NCI-H2107 treated with DMSO at 0.1 percent for 48 hours (cell line): ENCODE results near the gene MFAP4.

Experiments used
- DNase-seq: peaks from one replicate; lab custom pipeline; 2025; ENCODE audit not compliant: unreplicated experiment; lab: John Stamatoyannopoulos, UW

Gene MFAP4

DNA sequence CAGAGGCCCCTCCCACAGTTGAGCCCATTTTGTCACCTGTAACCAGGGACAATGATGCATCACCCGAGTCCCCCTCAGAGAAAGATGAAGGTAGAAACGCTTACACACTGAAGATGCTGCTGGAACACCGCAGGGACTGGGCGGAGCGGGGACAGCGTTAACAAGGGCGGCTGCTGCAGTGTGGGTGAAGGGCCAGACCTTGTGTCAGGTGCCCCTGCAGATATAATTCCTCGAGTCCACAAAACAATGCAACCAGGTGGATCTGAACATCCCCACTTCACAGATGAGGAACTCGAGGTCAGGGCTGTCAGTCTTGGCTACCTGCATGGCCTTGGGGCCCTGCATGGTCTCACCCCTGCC, 15.0 kb downstream of the MFAP4 start:
- no peak for DNase-seq

DNA sequence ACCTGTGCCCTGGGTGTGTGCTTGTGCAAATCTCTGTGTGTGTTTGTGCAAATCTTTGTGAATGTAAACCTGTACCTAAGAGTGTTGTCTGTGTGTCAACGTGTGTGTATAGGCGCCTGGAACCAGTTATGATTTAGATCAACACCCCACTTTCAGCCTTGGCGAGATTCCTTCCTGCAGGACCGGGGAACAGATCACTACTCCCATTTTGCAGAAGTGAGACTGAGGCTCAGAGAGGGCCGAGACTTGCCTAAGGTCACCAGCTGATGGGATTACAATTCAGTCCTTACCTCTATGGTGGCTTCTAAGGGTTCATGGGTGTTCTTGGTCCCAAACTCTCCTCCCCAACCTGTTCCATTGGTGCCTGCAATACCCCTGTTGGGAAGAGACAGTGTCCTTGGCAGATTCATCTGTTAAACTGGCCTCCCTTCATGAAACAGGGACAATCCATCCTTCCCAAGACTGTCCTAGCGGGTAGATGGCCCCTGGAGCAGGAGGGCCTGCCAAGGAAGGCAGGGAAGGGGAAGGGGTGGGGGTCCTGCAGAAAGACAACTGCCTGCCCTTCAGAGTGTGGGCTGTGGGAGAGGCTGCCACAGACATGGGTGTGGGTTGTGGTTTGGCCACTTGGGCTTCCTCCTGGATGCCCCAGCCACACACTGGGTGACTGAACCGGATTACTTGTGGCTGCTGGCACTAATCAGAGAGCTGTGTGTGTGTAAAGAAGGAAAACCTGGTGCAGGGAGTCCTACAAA, 15.6 kb downstream of the MFAP4 start:
- DNase-seq, result no peak

DNA sequence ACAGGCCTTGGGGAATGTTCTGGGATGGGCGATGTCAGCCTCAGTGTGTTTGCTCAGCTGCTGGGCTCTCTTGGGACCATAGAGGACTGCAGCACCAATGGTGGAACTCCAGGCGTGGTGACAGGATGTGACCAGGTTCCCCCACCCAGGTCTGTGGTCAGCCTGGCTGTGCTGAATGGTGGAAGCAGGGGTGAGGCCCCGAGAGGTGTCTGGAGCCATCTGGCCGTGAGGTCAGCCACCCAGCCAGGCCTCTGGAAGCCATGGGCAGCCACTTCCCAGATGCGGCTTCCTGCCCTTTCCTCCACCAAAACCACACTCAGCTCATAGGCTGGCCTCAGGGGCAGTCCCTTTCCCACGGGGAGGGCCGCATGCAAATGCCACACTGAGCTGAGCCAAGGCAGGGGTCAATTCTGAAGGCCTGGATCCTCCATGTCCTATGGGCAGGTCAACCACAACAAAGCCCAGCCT, 16.5 kb downstream of the MFAP4 start:
- DNase-seq, result no peak

DNA sequence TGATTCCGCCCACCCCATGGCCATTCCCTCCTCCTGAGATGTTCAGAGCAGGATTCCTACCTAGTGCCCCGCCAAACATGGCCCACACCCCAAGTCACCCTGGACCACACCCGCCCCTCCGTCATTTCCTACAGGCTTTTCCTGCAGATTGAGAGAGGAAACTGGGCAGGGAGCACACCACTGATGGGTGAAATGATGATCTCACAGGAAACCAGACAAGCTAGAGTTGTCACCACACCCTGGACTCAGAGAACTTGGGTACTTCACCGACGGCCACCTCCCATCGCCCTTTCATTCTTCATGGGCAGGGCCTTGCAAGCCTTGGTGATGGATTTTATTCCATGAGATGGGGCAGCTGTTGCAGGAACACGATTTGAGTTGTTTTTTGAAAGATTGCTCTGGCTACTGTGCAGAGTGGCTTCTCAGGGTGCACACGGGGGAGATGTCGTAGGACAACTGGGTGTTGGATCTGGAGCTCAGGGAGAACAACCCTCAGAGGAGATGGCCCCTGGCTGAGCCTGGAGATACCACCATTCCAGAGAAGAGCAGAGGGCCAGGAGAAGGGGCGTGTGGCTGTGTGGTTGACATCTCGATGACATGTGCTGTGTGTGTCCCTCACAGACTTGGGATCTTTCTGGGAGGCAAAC, 17.0 kb downstream of the MFAP4 start:
- DNase-seq, result no peak

DNA sequence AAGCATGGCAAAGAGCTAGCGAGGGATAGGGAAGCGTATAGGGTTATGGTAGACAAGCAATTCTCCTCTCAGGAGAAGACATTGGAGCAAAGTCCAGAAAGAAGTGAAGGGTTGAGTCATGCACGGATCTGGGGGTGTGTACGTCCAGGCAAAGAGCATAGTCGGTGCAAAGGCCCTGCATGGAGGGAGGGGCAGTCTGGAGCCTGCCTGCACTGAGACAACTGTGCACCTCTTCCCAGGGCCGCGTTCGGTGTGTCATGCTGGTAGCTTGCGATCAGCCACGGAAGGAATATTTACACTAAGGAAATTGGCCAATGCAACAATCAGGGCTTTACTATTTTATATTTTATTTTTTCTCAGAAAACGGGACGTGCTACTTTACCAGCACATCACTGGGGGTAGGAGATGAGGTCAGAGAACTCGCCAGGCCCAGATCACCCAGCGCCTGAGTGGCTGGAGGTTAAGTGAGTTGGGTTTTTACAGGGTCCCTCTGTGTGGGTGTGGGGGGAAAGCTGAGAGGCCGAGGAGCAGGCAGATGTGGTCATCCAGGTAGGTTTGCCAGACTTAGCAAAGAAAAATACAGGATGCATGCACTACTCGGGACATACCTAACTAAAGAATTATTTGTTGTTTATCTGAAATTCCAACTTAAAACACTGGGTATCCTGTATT, 17.7 kb downstream of the MFAP4 start:
- no peak for DNase-seq

DNA sequence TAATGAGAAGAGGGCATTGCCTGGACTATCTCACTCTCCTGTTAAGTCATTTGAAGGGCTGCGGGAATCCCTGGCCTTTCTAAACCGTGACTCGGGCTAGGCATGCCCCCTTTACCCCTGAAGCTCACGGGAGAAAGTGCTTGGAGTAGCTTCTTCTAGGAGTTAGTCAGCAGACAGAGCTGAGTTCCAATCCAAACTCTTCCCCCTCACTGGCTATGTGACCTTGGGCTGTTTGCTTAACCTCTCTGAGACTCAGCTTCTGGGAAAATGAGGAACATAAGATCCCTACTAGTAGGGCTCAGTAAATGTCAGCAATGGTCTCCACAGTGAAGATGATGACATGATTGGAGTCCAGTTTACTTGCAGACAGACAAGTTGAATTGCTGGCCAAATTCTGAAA, 18.8 kb downstream of the MFAP4 start:
- DNase-seq, result no peak

DNA sequence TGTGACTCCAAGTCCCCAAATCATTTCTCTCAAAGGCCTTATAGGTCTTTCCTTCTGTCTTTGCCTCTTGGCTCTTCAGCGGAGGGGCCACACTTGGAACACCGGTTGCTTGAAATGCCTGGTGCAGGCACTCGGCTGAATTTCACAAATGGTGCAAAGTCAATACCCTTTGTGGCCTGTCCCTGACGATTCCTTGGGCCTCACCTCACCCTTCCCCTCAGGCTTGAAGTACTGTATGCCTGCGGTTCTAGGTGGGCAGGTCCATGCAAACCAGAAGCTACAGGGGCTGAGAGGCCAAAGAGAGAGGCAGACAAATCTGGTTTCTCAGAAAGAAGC, 20.4 kb downstream of the MFAP4 start:
- no peak for DNase-seq

DNA sequence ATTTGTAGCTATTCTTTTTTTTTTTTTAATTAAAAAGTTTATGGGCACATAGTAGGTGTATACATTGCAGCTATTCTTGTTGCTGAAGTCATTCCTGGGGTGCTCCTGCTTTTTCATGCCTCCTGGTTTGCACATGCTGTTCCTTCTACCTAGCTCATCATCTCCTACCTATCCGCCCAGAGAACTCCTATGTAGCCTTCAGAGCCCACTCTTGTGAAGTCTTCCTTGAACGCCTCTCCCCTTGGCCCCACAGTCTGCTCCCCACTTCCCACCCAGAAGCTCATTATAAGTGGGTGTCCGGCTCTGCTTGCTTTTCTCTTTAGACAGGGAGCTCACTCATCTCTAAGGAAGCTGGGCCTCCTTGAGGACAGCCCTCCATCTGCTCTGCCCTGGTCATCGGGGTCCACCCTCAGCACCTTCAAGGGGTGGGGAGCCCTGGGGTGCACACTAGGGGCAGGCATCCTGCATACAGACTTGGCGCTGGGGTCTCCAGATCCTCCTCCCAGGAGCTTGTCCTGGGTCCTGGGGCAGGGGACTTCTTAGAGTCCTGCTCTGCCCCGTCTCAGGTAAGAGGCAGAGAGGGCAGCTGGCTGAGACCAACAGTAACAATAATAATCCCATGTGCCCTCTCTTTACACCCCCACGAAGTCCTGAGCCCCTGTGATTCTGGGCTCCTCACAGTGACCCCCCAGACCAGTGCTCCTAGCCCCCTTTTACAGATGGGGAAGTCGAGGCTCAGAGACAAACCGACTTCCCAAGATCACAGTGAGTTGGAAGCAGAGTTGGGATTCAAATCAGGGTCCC, 21.0 kb downstream of the MFAP4 start:
- no peak for DNase-seq

DNA sequence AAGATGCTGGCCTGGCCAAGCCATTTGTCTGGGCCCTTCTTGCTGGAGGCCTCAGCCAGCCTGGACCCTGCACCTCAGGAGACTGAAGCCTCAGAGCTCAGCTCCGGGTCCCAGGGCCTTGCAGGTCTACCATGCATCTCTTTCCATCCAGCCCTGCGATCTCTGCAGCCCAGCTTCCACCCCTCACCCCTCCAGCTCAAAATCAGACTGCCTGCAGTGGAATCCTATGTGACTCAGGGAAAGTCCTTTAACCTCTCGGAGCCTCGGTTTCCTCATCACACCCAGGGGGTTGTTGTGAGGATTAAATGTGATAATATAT, 21.5 kb downstream of the MFAP4 start:
- DNase-seq, result no peak

DNA sequence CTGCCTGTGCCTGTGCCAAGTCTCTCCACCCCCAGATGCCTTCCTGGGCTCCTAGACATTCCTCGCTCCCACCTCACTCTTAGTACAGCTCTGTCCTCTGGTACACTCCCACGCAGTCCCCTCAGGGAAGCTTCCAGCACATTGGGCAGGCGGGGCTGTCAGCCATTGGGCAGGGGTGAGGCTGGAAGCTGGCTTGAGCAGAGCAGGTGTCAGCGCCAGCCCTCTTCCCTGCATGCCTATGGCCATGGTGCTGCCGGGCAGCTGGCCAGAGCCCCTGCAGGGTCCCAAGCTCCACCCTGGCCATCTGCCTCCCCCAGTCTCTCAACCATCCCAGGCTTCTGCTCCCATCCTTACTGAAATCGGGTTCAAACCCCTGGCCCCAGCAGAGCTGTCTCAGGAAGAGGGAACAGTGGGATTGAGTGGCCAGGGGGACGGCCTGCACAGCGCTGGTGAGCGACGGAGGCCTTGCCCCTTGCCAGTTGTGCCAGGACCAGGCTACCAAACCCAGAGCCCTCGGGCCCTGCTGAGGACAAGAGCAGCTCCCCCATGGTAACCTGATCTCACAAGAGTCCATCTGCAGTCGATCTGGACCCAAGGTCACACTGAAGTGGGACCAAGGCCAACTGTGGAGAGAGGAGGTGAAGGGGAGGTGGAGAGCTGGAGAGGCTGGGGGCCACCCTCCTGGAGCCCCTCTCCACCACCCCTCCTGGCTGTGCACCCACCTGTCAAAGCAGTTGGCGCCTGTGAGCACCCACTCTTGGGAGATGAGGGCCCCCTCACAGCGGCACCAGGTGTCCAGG, 22.1 kb downstream of the MFAP4 start:
- no peak for DNase-seq

DNA sequence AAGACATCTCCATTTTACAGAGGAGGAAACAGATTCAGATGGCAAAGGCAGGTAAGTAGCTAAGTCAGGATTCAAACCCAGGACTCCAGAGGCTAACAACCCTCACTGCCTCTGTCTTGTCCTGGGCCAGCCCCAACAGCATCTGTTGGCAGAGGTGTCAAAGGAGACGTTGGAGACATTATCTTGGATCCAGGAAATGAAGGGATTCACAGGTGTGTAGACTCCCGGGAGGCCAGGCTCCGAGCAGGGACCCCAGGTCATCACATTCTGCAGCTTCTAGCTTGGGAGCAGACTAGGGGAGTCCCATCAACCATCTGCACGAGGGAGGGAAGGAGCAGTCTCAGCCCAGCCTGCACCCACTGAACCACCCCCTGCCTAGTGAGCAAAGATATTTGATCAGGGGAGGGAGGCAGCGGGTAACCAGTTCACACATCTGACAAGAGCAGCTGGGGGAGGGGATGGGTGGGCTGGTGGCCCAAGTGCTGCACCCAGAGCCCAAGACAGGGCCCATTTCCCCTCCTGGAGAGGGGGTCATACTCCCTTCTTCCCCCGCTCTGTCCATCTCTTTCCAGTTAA, 23.4 kb downstream of the MFAP4 start:
- DNase-seq, result no peak

DNA sequence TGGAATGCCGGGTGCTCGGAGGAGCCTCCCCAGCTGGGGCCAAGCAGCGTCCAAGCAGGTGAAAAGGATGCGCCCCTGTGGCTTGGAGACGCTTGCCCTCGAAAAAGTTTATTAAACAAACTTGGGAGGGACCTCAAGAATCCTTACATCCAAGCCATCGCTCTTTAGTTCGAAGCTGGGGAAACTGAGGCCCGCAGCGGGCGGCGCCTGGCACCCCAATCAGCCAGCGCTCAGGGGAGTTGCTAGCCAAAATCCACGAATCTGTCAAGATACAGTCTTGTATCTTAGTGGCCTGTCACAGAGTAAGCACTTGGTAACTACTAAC, 23.9 kb downstream of the MFAP4 start:
- no peak for DNase-seq

DNA sequence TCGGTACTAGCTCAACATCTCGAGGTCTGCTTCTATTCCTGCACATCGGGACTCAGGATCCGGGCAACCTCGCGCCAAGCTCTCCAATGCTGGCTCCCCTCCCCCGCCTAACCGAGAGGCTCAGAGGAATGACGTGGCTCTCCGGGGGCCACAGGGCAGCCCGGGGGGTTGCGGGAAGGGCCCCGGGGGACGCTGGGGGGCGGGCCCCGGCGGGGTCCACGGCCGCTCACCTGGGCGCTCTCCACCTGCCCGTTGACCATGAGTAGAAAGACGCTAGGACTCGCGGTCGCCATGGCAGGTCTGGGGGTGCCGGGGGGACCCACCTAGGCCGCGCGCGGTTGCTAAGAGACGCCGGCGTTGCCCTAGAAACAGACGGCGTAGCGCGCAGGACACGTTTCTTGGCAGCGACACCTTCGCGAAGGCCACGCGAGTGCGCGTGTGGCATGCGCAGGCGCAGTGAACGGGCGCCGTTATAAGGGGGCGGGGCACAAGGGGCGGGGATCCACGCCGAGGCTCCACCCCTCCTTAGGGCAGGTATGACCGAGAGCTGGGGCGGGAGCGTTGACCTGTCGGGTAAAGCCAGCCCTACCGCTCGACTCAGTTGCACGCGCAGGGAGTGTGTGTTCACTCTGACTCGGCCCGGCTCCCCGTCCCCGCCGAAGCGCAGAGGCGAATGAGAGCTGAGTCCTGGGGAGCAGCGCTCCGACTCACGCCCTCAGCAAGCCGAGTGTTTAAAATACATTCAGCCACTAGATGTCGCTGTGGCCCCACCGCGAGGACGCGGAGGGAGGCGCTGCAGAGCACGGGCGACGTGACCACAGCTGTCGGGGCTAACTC, 24.5 kb downstream of the MFAP4 start, which contains the start of gene B9D1:
TSS of gene B9D1 (minus strand) at position 447 of the 837 bp plus-strand sequence. CDS start at position 293, 154 bp downstream.
- DNase-seq, result peak; percentile 57

DNA sequence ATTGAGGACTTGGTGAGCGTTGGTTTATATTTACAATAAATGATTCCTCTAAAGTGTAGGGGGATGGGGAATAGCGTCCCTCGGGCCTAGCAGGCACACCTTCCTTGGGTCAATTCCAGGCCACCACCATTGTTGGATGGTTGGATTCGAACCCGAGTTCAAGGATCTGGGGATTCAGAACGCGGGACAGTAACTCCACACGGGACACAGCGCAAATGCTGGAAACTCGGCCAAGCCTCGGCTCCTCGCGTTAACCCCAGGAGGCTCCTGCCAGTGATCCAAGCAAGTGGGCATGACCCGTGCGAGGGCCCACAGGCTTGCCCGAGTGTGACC, 25.1 kb downstream of the MFAP4 start:
- no peak for DNase-seq

DNA sequence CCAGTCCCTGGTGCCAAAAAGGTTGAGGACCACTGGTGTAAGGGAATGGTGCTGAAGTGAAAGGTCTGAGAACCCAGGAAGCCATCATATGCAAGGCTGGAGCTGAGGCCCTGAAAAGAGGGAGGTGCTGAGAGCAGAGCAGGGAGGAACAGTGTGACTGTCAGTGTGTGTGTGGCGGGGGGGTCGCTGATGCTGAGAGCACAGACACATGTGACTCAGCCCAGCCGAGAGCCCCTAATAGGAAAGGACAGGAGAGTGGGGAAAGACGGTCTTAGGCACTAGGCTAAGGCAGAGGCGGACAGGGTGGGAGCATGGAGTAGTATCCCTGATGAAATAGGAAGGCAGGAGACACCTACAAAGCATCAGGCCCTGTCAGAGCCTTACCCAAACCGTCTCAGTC, 25.7 kb downstream of the MFAP4 start:
- no peak for DNase-seq

DNA sequence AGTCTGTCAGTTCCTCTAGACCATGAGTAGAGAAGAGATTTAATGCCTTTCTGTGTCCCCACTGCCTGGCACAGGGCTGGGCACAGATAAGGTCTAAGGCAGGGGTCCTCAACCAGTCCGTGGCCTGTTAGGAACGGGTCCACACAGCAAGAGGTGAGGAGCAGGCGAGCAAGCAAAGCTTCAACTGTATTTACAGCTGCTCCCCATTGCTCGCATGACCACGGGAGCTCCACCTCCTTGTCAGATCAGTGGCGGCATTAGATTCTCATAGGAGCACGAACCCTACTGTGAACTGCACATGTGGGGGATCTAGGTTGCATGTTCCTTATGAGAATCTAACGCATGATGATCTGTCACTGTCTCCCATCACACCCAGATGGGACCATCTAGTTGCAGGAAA, 26.2 kb downstream of the MFAP4 start:
- DNase-seq, result no peak

DNA sequence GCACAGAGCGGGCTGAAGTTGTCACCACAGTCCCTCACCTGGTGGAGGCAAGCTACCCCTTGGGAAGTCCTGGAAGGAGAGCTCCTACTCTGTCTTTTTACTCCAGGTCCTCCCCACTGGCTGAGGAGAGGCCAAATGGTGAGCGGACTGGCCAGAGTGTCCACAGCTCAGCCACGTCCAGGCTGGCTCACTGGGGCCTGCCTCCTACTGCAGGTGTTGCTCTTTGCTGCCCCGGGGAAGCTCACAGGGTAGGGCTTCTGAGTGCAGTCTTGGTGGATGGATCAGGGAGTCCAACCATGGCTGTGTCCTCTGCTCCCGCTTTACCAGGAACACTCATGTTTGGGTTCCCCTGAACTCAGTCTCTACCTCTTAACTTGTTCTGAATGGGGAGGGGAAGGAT, 27.1 kb downstream of the MFAP4 start:
- no peak for DNase-seq

DNA sequence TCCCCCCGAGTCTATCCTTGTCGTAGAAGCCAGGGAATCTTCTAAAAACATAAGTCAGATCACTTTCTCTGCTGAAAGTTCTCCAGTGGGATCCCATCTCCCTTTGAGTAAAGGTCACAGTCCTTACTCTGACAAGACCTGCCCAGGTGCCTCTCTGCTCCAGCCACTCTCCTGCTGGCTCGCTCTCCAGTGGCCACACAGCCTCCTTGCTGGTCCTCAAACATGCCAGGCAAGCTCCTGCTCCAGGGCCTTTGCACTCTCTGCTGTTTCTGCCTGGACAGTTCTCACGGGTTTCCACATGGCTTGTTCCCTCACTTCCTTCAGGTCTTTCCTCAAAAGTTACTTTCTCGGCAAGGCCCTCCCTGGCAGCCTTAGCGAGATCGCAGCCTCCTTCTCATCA, 27.8 kb downstream of the MFAP4 start:
- DNase-seq, result no peak

DNA sequence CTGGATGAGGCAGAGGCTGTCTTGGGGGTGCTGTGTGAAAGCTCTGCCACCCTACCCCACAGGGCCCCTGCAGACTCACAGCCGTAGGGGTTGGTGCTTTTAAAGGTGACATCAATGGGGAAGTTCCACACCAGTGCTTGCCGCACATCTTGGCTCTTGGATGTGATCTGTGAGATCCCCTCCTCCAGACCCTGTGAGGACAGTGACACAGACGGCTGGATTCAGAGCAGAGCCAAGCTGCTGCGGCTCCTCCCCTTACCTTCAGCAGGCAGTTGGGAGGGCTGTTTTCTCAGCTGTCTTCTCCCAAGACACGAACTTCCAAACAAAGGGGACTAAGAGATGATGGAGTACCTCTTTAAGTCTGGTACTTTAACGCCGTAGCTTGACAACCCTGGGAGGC, 29.2 kb downstream of the MFAP4 start:
- DNase-seq, result no peak

DNA sequence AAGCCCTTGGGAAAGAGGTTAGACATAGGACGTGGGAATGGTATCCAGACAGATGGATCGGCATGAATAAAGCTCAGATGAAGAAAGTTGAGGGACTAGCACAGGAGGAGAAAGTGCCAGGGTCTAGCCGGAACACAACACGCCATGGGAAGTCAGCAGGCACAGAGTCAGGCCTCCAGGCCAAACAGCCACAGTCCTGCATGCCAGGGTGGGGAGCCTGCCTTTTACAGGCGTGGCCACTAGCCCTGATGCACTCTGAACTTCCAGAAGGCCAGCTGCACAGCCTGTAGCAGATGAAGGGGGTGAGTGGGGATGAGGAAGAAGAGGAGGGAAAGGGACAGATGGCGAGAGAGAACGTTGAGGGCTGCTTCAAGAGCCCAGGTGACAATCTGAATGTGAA, 29.6 kb downstream of the MFAP4 start:
- DNase-seq, result no peak
